Measurements from ENCODE around the gene DKK1. TPM values are rescaled to one million over a fixed set of nuclear protein-coding genes. Genes with fewer than 3 reads are reported as not detected.

Gene DKK1
- polyA plus RNA-seq, 1 experiment = 35.2 TPM

- Histone ChIP-seq H3K9me3 (ENCODE audit: control insufficient read depth, insufficient read depth, low read length) (no peaks in the 10 kb centered on the region), H3K27ac (ENCODE audit: low read depth, low read length) (no peak overlapping the region), H3K27me3 (ENCODE audit: control insufficient read depth, insufficient read depth, low read length) (no peaks in the 10 kb centered on the region), H3K4me3 (ENCODE audit: low read depth, low read length) (no peak overlapping the region)
- POLR2A ChIA-PET = no interaction called here
- CTCF ChIA-PET = interaction anchor here (0.9 kb wide), 1 partner anchor 25 kb away, joined by 4 read pairs; no protein-coding TSS in a partner anchor
- no peak for TF ChIP-seq CTCF (IDR thresholded peaks at IDR 0.05; ENCODE audit: low read depth, low read length)
- DNase-seq (ENCODE audit: low read depth, low spot score) = no peak
Observed at GRCh38 chr10:52283174-52283573, 30.9 kb upstream of the DKK1 start.

DNA sequence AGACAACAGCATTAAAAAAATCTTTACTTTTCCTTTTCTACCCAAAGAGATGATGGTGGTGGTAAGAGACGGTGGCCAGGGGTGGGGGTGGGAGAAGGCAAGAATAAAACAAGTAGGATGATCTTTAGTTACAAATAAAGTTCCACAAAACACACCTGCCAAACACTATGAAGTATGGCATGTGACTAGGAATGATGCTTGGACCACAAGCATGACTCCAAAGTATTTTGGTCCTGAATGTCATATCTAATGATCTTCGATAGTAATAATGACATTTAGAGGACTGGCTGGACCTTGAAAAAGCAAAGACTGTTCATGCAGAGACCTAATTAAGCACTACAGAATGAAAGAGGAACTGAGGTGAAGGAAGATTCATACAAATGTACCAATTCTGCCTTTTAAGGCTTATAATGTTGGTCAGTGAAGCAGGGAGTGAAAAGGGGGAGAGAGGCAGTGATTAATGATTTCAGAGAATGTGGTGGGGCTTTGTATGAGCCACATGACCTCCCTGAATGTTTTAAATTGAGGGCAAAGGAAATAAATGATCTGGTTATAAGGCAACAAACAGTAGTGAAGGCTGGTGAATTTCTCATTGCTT lies 29.6 kb upstream of the DKK1 start:
- no peak overlapping the region for H3K4me3 ChIP-seq (ENCODE audit: low read depth, low read length)
- H3K27me3 ChIP-seq (ENCODE audit: control insufficient read depth, insufficient read depth, low read length) = no peaks in the 10 kb centered on the region
- ChIA-PET POLR2A (no interaction called here), CTCF (no interaction called here)
- no peak for DNase-seq (ENCODE audit: low read depth, low spot score)
- TF ChIP-seq CTCF (IDR thresholded peaks at IDR 0.05; ENCODE audit: low read depth, low read length) = no peak
- no peak overlapping the region for H3K27ac ChIP-seq (ENCODE audit: low read depth, low read length)
- H3K9me3 ChIP-seq (ENCODE audit: control insufficient read depth, insufficient read depth, low read length) = no peaks in the 10 kb centered on the region

- no peaks in the 10 kb centered on the region for H3K9me3 ChIP-seq (ENCODE audit: control insufficient read depth, insufficient read depth, low read length)
- H3K27me3 ChIP-seq (ENCODE audit: control insufficient read depth, insufficient read depth, low read length) = no peaks in the 10 kb centered on the region
- no peak for TF ChIP-seq CTCF (IDR thresholded peaks at IDR 0.05; ENCODE audit: low read depth, low read length)
- no peak for DNase-seq (ENCODE audit: low read depth, low spot score)
- no peak overlapping the region for H3K4me3 ChIP-seq (ENCODE audit: low read depth, low read length)
- ChIA-PET POLR2A (no interaction called here), CTCF (no interaction called here)
- H3K27ac ChIP-seq (ENCODE audit: low read depth, low read length) = no peak overlapping the region
Observed at GRCh38 chr10:52287866-52288265, 26.2 kb upstream of the DKK1 start.

DNA sequence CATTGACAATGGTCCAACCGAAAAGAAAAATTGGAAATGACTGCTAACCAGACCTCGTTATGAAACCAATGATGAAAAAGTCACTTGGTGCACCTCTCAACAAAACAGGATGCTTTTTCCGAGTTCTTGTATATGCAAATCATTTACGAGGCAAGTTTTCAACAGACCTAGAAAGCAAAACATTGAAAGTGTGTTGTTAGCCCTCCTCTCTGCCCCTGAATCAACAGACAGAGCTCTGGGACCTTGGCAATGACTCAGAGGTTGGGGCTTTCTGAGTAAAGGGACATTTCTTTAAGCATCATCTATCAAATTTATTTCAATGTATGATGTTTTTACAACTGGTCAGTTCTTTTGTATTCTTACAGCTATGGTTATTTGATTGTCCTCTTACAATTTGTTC lies 16.3 kb upstream of the DKK1 start:
- H3K4me3 ChIP-seq (ENCODE audit: low read depth, low read length) = no peak overlapping the region
- no peak for TF ChIP-seq CTCF (IDR thresholded peaks at IDR 0.05; ENCODE audit: low read depth, low read length)
- ChIA-PET POLR2A (no interaction called here), CTCF (interaction anchor here (1.0 to 2.6 kb wide), 3 partner anchors 10 to 345 kb away, joined by 3 to 15 read pairs (median 3); no protein-coding TSS in a partner anchor)
- DNase-seq (ENCODE audit: low read depth, low spot score) = no peak
- no peaks in the 10 kb centered on the region for H3K27me3 ChIP-seq (ENCODE audit: control insufficient read depth, insufficient read depth, low read length)
- H3K27ac ChIP-seq (ENCODE audit: low read depth, low read length) = no peak overlapping the region
- no peaks in the 10 kb centered on the region for H3K9me3 ChIP-seq (ENCODE audit: control insufficient read depth, insufficient read depth, low read length)

DNA sequence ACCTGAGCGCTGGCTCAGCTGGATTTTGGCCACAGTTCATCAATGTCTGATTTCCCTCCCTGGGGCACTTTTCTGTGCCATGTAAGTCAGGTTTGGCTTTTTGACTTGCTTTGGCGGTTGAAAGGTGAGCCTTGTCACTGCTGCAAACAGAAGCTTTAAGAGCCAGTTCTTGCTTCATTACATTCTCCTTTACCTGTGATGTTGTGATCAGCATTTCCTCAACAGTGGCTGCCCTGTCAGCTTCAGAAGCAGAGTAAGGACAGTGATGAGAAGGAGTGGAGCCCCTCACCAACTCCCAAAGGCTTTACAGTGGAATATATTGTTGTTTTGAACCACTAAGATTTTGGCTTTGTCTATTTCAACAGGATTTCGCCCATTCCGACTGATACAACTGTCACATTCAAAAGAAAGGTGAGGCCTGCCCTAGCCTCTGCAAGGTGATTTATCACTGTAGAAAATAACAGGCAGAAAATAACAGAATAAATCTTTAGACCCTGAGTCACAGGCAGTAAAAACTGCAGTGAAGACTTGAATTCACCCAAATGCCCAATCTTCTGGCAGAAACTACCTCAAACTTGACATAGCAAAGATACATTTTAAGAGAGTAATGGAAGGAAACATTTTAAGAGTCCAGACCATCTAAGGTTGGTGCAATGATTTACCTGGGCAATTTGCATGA lies 13.3 kb upstream of the DKK1 start:
- ChIA-PET CTCF (no interaction called here), POLR2A (no interaction called here)
- TF ChIP-seq CTCF (IDR thresholded peaks at IDR 0.05; ENCODE audit: low read depth, low read length) = no peak
- no peaks in the 10 kb centered on the region for H3K27me3 ChIP-seq (ENCODE audit: control insufficient read depth, insufficient read depth, low read length)
- H3K4me3 ChIP-seq (ENCODE audit: low read depth, low read length) = no peak overlapping the region
- H3K9me3 ChIP-seq (ENCODE audit: control insufficient read depth, insufficient read depth, low read length) = no peaks in the 10 kb centered on the region
- no peak for DNase-seq (ENCODE audit: low read depth, low spot score)
- no peak overlapping the region for H3K27ac ChIP-seq (ENCODE audit: low read depth, low read length)

Data from AG04450 (cell line).